Esophagus squamous epithelium (tissue), 5 donors: ENCODE data around the gene BCAT1. TPM values are rescaled to one million over a fixed set of nuclear protein-coding genes. Genes with fewer than 3 reads are reported as not detected.

Experiments
- DNase-seq: peaks from one replicate; lab custom pipeline; 2025; lab: John Stamatoyannopoulos, UW
- H3K27ac ChIP-seq, 4 donors: fragments of 200-600 bp; sonication (generic); one replicate each; pipeline ENCODE4 v1.5.1; 2016 to 2019; ENCODE audit warnings: mild to moderate bottlenecking in 1 of 4
- H3K27me3 ChIP-seq, 4 donors: fragments of 200-600 bp; sonication (generic); 1 replicate in 3 of 4; 2 replicates in 1 of 4; pipeline versions ENCODE4 v1.5.1 to v1.6.0; 2017 to 2021; ENCODE audit warnings: antibody characterized with exemption in 1 of 4
- H3K36me3 ChIP-seq, 3 donors: fragments of 200-600 bp; sonication (generic); one replicate each; pipeline ENCODE4 v1.5.1; 2016 to 2019
- H3K4me1 ChIP-seq, 3 donors: fragments of 200-600 bp; sonication (generic); one replicate each; pipeline ENCODE4 v1.5.1; 2017 to 2019
- H3K4me3 ChIP-seq, 4 donors: fragments of 200-600 bp; sonication (generic); 1 replicate in 3 of 4; 2 replicates in 1 of 4; pipeline ENCODE4 v1.5.1; 2016 to 2019; ENCODE audit warnings: mild to moderate bottlenecking in 2 of 4, moderate library complexity in 1 of 4
- H3K9me3 ChIP-seq, 3 donors: fragments of 200-600 bp; sonication (generic); one replicate each; pipeline ENCODE4 v1.5.1; 2016 to 2019
- CTCF ChIP-seq, 6 experiments: fragments of 450-650 bp in 4 of 6; fragments of 200-600 bp in 2 of 6; sonication (generic) in 2 of 6; IDR thresholded peaks; one replicate each; pipeline ENCODE4 v1.5.1; 2016 to 2019; ENCODE audit warnings: antibody characterized with exemption in 6 of 6, mild to moderate bottlenecking in 4 of 6, moderate library complexity in 4 of 6
- POLR2A ChIP-seq, 4 donors: fragments of 450-650 bp; IDR thresholded peaks; one replicate each; pipeline ENCODE4 v1.6.1; 2017; ENCODE audit warnings: antibody characterized with exemption in 4 of 4, mild to moderate bottlenecking in 4 of 4, moderate library complexity in 3 of 4
- WGBS, 2 donors: methylation state at CpG; one replicate each; pipeline ENCODE4 v1.1.5; 2018; 5-methylcytosine and 5-hydroxymethylcytosine counted together
- intact Hi-C: fragments of 100-400 bp; cut with DNase I; formaldehyde crosslinking; loops from one replicate; pipeline ENCODE4 v1.15.0; 2022
- total RNA-seq, 4 donors: library from RNA; depleted of rRNA; stranded (reverse); fragments of >200 nt; gene quantifications; one replicate each; pipeline ENCODE4 v1.1.0, GENCODE V29; 2016
- donor health status: DM: yes; HTN: yes; CAD: no.

BCAT1 gene
- total RNA-seq, 4 donors from 2014 or later: 0.87 to 28.3 (median 9.6) TPM

DNA sequence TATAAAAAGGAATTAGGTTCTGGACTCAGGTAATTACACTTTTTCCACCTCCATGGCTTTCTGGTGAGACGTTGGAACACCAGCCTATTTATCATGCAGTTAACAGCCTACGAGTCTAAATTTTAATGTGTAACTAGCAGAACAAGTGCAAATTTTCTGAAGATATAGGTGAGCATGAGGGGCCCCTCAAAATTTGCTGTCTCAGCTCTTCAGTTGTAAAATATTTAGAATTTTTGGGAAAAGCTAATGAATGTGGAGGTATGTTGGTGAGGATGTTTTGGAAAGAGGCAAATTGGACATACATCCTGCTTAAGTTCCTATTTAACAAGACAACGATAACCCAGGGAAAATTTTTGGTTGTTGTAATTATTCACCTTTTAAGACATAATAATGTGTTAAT is 25.3 kb upstream of the BCAT1 start:
- Histone ChIP-seq H3K4me3 (no peak overlapping the region), H3K36me3 (no peaks in the 10 kb centered on the region), H3K9me3 (no peaks in the 10 kb centered on the region), H3K4me1 (no peaks in the 10 kb centered on the region), H3K27me3 (no peaks in the 10 kb centered on the region), H3K27ac (no peak overlapping the region)
- 68 to 69% methylated on average over 3 of the region's 3 CpGs for whole genome bisulfite sequencing, 2 donors
- intact Hi-C loops: no loop called here
- no peak for DNase-seq
- TF ChIP-seq POLR2A (IDR thresholded peaks at IDR 0.05): no peak
- TF ChIP-seq CTCF (IDR thresholded peaks at IDR 0.05): no peak

- Histone ChIP-seq H3K36me3 (no peaks in the 10 kb centered on the region), H3K27ac (no peak overlapping the region), H3K9me3 (no peaks in the 10 kb centered on the region), H3K4me3 (no peak overlapping the region), H3K4me1 (no peaks in the 10 kb centered on the region), H3K27me3 (no peaks in the 10 kb centered on the region)
- no peak for TF ChIP-seq CTCF (IDR thresholded peaks at IDR 0.05)
- no peak for TF ChIP-seq POLR2A (IDR thresholded peaks at IDR 0.05)
- intact Hi-C loops: no loop called here
- no peak for DNase-seq
- 91 to 92% methylated on average over 1 of the region's 1 CpG for WGBS, 2 donors
These were observed 23.2 kb upstream of the BCAT1 start for GRCh38 chr12:24972078-24972477.

- Histone ChIP-seq H3K27ac (no peak overlapping the region), H3K4me1 (no peaks in the 10 kb centered on the region), H3K9me3 (no peaks in the 10 kb centered on the region), H3K4me3 (no peak overlapping the region), H3K27me3 (no peaks in the 10 kb centered on the region), H3K36me3 (no peaks in the 10 kb centered on the region)
- no peak for DNase-seq
- TF ChIP-seq POLR2A (IDR thresholded peaks at IDR 0.05) (no peak), CTCF (IDR thresholded peaks at IDR 0.05) (no peak)
- intact Hi-C loops: no loop called here
- WGBS, 2 donors: 62 to 65% methylated on average over 6 of the region's 6 CpGs
These were observed 21.3 kb upstream of the BCAT1 start for GRCh38 chr12:24970177-24970576.

- H3K27ac ChIP-seq: no peak overlapping the region
- 78 to 79% methylated on average over 12 to 14 of the region's 15 CpGs for WGBS, 2 donors
- H3K4me3 ChIP-seq: no peak overlapping the region
- intact Hi-C loops: no loop called here
- no peaks in the 10 kb centered on the region for H3K36me3 ChIP-seq
- no peaks in the 10 kb centered on the region for H3K4me1 ChIP-seq
- TF ChIP-seq POLR2A (IDR thresholded peaks at IDR 0.05): no peak
- no peak for TF ChIP-seq CTCF (IDR thresholded peaks at IDR 0.05)
- peaks cover 0 to 8% (median 0%) of the 10 kb centered on the region in 3 donors for H3K9me3 ChIP-seq
- no peaks in the 10 kb centered on the region for H3K27me3 ChIP-seq
- DNase-seq: no peak
These were observed 18.2 kb upstream of the BCAT1 start for GRCh38 chr12:24966951-24967564.

GRCh38 chr12:24964342-24964741 is 15.4 kb upstream of the BCAT1 start:
- peaks cover 0 to 8% (median 0%) of the 10 kb centered on the region in 3 donors for H3K9me3 ChIP-seq
- no peaks in the 10 kb centered on the region for H3K4me1 ChIP-seq
- TF ChIP-seq CTCF (IDR thresholded peaks at IDR 0.05): no peak
- no peak for TF ChIP-seq POLR2A (IDR thresholded peaks at IDR 0.05)
- no peak overlapping the region for H3K4me3 ChIP-seq
- H3K36me3 ChIP-seq: no peaks in the 10 kb centered on the region
- H3K27ac ChIP-seq: no peak overlapping the region
- H3K27me3 ChIP-seq: no peaks in the 10 kb centered on the region
- DNase-seq: no peak
- 0% methylated on average over 1 of the region's 1 CpG for WGBS, 2 donors
- intact Hi-C loops: no loop called here
